GM19372 (cell line): ENCODE data around the gene PUDP.
A peak's percentile ranks its signal among the peaks of the same experiment; 100 is the strongest.
"Not testable (repeated sequence)": the region's sequence is repeated elsewhere in the genome, so short reads cannot be mapped to it uniquely, and the experiment has no call there.

Source experiments
- ATAC-seq: cut with Tn5 transposase; IDR thresholded peaks from one replicate; pipeline ENCODE4 v1.9.1; 2021; ENCODE audit warnings: mild to moderate bottlenecking, low read depth, moderate library complexity; ENCODE audit not compliant: unreplicated experiment

Gene PUDP

DNA sequence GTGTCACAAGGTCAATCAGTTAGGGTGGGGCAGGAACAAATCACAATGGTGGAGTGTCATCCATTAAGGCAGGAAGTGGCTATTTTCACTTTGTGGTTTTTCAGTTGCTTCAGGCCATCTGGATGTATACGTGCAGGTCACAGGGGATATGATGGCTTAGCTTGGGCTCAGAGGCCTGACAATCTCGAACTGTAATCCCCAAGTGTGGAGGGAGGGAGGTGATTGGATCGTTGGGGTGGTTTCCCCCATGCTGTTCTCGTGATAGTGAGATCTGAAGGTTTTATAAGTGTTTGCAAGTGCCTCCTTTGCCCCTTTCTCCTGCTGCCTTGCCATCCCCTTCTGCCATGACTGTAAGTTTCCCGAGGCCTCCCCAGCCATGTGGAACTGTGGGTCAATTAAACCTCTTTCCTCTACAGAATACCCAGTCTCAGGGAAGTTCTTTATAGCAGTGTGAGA is 37.1 kb downstream of the PUDP start:
- ATAC-seq = peak; percentile 40

DNA sequence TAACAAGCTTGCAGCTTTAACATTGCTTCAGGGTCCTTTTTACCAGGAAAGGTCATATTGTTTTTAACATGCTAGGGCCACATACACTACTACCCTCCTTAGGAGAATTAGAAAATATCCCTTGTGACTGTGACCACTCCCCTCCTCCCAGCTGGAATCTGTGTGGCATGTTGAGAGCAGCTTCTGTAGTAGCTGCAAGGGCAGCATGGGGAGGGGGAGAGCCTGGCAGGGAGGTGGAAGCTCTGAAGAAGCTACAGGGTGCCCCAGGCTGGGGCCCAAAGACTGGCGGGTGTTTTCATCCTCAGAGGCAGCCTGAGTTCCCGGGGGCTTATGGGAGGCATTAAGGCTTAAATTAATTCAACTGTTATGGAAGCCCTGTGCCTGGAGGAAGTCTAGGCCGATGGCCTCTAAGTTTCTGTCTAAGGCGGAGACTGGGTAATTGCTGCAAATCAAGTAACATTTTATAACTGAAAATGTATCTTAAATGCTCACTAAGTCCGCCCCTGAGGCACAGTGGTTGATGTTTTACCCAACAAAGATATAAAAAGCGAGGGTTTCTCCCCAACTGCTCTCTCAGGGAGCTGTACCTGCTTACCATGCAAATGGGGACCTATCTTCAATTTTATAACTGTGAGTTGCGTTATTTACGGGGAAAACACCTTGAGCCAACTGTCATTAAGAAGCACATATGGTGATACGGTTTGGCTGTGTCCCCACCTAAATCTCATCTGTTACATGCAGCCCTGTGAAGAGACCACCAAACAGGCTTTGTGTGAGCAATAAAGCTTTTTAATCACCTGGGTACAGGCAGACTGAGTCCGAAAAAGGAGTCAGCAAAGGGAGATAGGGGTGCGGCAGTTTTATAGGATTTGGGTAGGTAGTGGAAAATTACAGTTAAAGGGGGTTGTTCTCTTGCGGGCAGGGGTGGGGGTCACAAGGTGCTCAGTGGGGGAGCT is 37.8 kb downstream of the PUDP start:
- peak; percentile 64 for ATAC-seq

DNA sequence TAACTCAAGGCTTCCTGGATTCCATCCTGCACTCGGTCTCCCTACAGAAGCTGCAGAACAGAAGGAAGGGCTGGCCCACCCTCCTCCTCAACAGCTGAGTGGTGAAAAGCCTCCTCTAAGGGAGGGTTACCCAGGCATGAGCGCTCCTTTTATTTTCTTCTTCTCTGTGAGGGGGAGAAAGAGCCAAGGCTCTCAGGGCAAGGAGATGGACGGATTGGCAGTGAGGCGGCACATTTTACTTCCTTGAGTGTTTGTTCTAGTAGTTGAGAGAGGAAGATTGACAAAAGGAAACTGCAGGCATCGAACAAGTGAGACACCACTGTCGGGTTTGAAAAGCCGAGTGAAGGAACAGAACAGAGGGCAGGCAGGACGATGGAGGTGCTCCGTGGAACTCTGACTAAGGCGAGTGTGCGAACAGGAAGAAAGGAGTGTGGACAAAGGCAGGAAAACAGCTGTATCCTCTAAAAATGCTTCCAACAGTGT is 38.9 kb downstream of the PUDP start:
- no peak for ATAC-seq

DNA sequence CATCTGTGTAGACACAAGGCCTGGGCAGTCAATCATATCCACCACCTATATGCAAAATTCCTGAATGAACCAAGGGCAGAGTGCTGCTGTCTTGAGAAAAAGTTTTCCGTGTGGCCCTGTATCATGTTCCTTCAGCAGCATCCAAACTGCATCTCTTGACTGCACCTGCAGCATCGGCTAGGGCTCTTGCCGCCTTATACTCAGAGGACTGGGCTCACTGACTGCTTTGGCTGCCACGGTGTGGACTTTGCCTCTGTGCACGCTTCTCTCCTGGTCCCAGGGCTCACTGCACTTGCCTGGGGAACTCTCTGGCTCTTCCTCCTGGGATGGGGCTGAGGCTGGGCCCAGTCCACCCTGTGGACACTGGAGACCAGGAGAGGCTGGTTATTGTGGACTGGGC is 39.9 kb downstream of the PUDP start:
- no peak for ATAC-seq

DNA sequence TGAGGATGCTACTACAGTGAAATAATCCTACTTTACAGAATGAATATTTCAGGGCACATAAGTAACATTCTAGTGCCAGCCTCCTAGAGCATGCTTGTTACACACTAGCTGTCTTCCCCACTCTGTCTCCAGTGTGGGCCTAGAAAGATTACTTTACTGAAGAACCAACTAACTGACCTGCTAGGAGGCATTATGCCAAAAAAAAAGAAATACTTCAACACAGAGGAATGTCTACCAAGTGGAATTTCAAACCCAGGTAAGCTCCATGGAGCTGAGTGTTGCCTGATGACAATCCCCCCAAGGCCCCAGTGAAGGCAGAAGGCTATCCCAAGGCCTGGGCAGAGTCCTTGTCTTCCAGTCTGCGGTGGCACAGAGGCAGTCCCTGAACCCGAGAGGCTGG is 41.3 kb downstream of the PUDP start:
- no peak for ATAC-seq

DNA sequence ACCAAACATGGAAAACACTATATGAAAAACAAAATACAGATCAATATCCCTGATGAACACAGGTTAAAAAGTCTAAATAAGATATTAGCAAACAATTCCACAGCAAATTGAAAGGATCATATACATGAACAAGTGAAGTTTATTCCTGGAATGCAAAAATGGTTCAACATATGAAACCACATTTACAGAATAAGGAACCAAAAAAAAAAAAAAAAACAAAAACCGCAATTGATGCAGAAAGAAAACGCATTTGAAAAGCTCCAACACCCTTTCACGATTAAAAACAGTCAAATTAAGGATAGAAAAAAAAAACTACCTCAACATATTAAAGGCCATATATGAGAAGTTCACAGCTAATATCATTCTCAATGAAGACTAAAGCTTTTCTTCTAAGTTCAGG is 45.8 kb downstream of the PUDP start:
- no peak for ATAC-seq

DNA sequence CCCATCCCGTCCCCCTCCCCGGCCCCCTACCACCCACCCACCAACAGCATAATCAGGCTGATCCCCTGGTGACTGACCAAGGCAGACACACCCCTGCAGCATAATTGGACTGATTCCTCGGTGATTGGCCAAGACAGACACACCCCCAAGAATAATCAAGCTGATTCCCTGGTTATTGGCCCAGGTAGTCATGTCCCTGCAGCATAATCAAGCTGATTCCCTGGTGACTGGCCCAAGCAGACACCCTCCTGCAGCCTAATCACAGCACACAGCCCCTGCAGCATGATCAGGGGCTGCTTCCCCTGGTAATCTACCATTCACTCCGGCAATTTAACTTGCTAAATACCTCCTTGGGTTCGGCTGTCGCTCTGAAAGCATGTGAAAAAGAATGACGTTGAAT is 47.9 kb downstream of the PUDP start:
- ATAC-seq = no peak

DNA sequence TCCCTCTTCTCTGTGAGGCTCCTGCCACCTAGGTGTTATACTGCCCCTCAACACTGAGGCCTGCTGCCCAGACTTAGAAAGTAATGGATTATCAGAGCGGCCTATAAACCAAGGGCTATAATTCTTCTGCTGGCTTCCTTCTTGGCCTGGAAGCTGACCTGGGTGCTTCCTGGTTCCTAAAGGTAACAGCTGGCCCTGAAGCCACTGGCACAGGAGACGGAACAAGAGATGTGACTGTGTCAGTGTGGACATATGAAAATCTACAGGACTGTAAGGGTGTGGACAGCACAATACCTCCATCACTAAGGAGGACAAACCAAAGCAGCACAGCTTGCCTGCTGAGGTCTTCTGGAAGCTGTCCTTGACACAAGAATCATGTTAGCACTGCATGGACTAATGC is 52.3 kb downstream of the PUDP start:
- ATAC-seq = not testable (repeated sequence)

DNA sequence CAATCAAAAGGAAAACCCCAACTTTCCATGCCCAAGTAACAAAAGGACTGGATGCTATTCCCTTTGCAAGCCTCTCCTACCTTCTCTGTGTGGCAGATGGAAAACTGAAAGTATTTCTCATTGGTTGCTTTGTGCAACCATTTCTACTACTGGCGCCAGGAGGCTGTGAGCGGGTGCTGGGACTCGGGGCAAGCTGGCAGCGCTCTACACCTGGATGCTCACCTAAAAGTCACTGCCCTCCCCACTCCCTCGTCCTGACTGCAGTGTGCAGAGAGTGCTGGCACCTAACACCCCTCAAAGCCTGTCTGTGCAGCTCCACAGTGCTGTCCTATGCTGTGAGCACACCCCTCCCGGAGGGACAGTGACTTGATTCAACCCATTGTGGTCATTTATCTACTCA is 54.6 kb downstream of the PUDP start:
- no peak for ATAC-seq

DNA sequence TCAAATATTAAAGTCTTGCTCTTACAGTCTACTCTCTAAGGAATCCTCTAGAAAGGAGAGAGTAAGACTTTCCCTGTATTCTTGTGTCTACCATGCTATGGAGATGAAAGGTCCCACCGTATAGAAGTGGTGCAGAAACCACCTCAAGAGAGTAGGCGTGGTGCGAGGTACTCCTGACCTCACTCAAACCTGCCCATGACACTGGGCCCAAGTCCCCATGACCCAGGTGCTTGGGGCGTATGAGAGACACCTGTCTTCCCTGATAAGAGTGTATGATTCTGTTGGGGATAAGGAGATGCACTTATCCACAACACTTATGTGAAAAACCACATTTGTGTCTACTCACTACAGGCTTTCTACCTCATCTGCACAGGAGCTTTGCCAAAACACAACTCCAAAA is 55.4 kb downstream of the PUDP start:
- no peak for ATAC-seq

DNA sequence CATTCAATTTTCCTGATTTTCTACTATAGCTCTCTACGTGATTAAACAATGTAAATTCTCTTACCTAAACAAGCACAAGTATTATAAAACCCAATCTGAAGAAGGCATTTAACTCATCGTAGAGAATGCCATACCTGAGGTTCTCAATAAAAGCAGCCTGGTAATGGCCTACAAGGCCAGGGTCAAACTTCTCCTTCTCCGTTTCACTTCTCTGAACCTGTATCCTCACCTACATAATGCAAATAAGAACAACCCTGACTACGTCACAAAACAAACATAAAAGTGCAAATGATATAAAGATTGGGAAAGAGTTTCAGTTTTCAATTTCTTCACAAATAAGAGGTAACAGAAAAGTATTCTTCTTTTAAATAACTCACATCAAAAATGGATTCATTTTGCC is 56.0 kb downstream of the PUDP start:
- ATAC-seq = no peak

DNA sequence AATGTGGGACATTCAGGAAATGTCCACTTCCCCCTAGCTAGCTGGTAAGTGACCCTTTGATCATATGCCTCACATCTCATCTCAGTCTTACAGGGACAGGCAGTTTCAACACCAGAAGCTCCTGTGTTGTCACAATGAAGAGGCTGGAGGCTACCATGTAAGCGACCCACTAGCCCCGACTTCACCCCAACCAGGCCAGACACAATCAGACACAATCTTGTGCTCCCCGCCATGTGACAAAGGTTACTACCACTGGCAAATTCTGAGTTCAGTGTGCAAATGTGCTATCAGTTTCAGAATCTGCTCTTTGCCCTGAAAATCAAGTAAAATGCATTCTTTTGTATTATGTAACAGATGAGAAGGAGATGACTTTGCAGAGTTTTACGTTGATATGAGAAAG is 57.3 kb downstream of the PUDP start:
- ATAC-seq = no peak

DNA sequence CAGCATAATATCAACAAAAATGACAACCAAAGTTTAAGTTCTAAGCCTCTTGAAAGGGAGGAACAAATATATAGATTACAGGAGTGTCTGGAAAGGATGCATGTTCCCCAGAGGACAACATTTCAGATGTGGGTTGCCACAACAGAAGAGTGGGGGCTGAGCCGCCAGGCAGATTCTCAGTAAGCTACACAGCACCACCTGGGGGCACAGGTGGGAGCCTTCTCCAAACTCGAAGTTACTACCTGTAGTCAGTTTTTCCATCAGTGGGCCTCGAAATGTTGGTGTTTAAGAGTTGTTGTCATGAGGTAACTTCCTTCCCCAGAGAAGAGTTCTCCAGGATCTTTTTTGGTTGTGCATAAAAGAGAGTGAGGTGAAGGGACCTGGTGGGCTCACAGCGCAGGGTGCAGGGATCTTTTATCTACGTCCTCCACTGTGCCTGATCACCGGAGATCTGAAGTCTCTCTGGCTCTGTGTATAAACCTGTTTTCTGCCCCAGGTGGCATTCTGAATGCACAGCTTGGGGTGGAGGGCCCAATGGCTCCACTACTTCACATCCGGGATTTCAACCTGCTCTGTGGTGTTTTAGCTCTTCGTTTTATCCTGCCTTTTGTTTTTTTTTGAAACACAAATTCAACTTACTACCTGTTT is 58.9 kb downstream of the PUDP start:
- no peak for ATAC-seq

DNA sequence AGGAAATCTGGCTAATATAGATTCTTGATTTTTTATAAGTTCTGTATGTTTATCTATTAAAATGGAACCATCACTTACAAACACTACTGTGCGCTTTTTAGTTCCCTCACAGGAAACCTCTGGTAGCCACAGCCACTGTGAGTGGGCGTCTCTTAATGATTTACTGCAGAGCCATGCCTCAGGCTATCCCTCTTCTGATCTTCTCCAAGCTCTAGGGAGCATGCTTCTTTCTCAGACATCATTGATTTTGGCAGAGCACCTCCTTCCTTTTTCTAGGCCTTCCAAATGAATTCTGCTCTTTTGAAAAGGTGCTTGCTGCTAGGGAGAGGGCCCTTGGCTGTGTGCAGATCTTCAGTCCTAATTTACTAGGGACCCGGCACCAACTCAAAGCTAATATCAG is 61.6 kb downstream of the PUDP start:
- ATAC-seq = peak; percentile 44

DNA sequence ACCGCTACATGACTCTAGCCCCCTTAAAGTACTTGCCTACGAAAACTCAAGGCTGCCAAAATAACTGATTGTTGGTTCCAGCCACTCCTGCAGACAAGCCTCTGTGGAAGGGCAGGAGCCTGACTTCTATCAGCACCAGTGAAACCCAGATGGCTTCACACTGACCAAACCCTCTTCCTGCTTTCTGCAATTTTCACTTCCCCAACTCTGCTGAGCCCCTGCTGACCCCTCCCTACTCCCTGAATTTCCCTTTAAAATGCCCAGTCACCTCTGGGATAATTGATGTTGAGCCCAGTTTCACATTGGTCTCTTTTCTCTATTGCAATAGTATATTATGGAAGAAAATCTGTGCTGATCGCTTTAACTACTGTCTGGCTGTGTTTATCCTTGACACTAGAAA is 62.1 kb downstream of the PUDP start:
- no peak for ATAC-seq

DNA sequence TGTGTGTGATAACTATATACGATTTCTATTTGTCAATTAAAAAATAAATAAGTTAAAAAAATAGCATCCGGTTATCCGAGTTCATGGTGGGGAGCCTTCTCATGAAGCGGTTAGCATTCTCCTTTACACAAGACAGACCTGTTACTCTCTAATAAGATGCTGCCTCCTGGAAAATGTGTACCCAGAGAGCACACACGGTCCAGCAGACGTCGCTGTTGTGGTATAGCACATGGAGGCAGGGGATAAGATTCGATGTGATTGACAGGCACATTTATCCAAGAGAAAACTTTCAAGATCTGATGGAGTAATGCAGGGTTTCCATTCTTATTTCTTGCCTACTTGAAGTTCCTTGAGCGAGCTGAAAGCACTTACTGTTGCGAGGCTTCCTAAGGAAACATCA is 63.1 kb downstream of the PUDP start:
- ATAC-seq = no peak

DNA sequence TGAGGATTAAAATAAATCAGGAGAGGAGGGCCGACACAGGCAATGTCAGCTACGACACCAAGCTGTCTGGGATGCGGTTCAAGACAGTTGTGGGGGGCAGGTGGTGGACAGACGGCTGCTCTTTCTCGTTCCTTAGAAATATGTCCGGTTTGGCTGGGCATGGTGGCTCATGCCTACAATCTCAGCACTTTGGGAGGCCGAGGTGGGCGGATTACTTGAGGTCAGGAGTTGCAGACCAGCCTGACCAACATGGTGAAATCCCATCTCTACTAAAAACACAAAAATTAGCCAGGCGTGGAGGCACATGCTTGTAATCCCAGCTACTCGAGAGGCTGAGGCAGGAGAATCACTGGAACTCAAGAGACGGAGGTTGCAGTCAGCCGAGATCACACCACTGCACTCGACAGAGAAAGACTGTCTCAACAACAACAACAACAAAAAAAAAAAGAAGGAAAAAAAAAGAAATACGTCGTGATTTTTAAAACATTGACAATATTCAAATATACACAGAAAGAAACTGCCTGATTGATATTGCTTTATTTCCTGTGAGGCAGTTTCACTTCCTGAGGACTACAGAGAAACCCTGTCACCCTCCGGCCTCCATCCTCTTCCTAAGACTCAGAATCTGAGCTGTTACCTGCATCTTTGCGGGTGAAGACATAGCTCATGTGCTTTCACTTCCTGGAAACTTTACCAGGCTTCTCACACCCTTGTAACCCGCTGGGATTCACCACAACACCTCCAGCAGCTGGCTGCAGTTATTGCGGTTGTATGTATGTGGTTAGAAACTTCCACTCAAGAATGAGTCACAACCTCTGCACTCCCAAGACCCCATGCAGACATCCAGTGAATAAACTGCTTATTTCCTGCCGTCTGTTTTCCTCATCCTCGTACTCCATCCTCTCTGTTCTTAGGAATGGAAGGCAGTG is 64.2 kb downstream of the PUDP start:
- ATAC-seq = peak; percentile 76

DNA sequence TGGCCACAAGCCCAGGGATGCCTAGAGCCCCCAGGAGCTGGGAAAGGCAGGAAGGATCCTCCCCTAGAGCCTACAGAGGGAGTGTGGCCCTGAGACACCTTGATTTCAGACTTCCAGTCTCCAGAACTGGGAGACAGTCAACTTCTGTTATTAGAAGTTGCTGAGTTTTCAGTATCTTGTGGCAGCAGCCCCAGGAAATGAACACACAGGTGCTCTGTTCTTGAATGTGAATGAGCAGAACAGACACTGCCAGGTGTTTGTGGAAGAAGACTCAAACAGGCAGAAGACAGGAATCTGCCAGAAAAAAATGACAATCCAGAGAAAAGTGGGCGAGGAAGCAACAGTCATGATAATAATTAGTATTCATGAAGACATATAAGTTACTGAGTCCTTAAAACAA is 64.9 kb downstream of the PUDP start:
- no peak for ATAC-seq

DNA sequence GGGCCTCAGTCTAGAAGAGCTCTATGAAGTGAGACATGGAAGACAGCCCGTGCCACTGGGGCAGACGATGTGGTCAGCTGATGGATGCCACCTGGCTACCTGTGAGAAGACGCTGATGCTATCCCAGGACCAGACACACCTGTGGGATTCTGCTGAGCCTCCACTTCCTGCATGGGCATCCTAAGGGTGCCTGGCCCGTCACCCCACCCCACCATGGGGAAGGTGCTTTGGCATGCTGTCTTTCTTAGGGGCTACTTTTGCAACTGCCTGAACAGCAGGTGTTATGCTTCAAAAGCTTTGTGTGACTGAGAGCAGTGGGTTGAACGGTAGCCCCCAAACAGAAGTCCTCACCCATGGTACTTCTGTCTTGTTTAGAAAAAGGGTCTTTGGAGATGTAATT is 65.4 kb downstream of the PUDP start:
- no peak for ATAC-seq
